ENCODE measurements around the gene ATF7IP2. TPM values are rescaled to one million over a fixed set of nuclear protein-coding genes. Genes with fewer than 3 reads are reported as not detected.
"Not testable (repeated sequence)": the region's sequence is repeated elsewhere in the genome, so short reads cannot be mapped to it uniquely, and the experiment has no call there.

ATF7IP2 gene
- total and polyA plus RNA-seq, 2 of the 13 experiments (the other 11 are each of a cell fraction or from before 2014, with no cell fraction given), result 117 to 217 TPM

GRCh38 chr16:10452208-10453158, 66.6 kb downstream of the ATF7IP2 start (continued):
- peak; percentile 88; the same call in 1 of the 2 replicates for TF ChIP-seq ZNF747 (CRISPR knock-in tag; IDR thresholded peaks at IDR 0.05; ENCODE audit: borderline replicate concordance)
- TF ChIP-seq GATAD2A (CRISPR knock-in tag; IDR thresholded peaks at IDR 0.05), result peak; percentile 89
- TF ChIP-seq IRF2 (CRISPR knock-in tag; IDR thresholded peaks at IDR 0.05), result peak; percentile 39; the same call in 1 of the 2 replicates
- TF ChIP-seq PRDM15 (CRISPR knock-in tag; IDR thresholded peaks at IDR 0.05), result 0 out of 2 replicates have a peak, but pooled peaks have one; percentile 3
- peak; percentile 85; the same call in 1 of the 2 replicates for TF ChIP-seq WIZ (CRISPR knock-in tag; IDR thresholded peaks at IDR 0.05)
- peak; percentile 41; the same call in 1 of the 2 replicates for TF ChIP-seq MLX (CRISPR knock-in tag; IDR thresholded peaks at IDR 0.05)
- TF ChIP-seq NCOA1 (CRISPR knock-in tag; IDR thresholded peaks at IDR 0.05), result peak; percentile 58; the same call in 1 of the 2 replicates
- 0 out of 2 replicates have a peak, but pooled peaks have one; percentile 29 for TF ChIP-seq HOXD1 (CRISPR knock-in tag; IDR thresholded peaks at IDR 0.05)
- peak; percentile 87 for TF ChIP-seq RXRB (CRISPR knock-in tag; IDR thresholded peaks at IDR 0.05; ENCODE audit: borderline replicate concordance)
- 0 out of 2 replicates have a peak, but pooled peaks have one; percentile 44 for TF ChIP-seq DNMT1 (CRISPR knock-in tag; IDR thresholded peaks at IDR 0.05)
- TF ChIP-seq HNF4A (CRISPR knock-in tag; IDR thresholded peaks at IDR 0.05), result peak; percentile 95
- TF ChIP-seq NFAT5 (CRISPR knock-in tag; IDR thresholded peaks at IDR 0.05), result 0 out of 2 replicates have a peak, but pooled peaks have one; percentile 50
- peak; percentile 23; the same call in 1 of the 2 replicates for TF ChIP-seq CEBPG (CRISPR knock-in tag; IDR thresholded peaks at IDR 0.05)
- not testable (repeated sequence) for TF ChIP-seq NONO (IDR thresholded peaks at IDR 0.05)
- peak; percentile 75; the same call in 1 of the 2 replicates for TF ChIP-seq NONO (CRISPR knock-in tag; conservative IDR thresholded peaks at IDR 0.05)
- peak; percentile 45 for TF ChIP-seq SP2 (CRISPR knock-in tag; IDR thresholded peaks at IDR 0.05)
- TF ChIP-seq ZBTB46 (CRISPR knock-in tag; IDR thresholded peaks at IDR 0.05; ENCODE audit: borderline replicate concordance), result 0 out of 2 replicates have a peak, but pooled peaks have one; percentile 4
